Activated T-helper 2 cell treated with anti-CD3 and anti-CD28 coated beads, Interferon-gamma antibody, Interleukin-2, Interleukin-4, amounts not matched to agents 10 μg/mL and 5 μg/mL and 100 μg/mL, durations not matched to agents 14 hours and 24 hours and 36 hours (primary cell): Measurements from ENCODE around the gene LYPD5. TPM values are rescaled to one million over a fixed set of nuclear protein-coding genes. Genes with fewer than 3 reads are reported as not detected.
"Not testable (repeated sequence)": the region's sequence is repeated elsewhere in the genome, so short reads cannot be mapped to it uniquely, and the experiment has no call there.

Source experiments
- DNase-seq: peaks from one replicate; pipeline ENCODE4 v3.0.0; 2021; ENCODE audit warnings: low spot score
- H3K27ac Mint-ChIP-seq: one replicate; pipeline ENCODE4 v1.8.0; 2021; ENCODE audit warnings: mixed read lengths
- H3K27me3 Mint-ChIP-seq: one replicate; pipeline ENCODE4 v1.8.0; 2021; ENCODE audit warnings: low read depth, mixed read lengths
- H3K36me3 Mint-ChIP-seq: one replicate; pipeline ENCODE4 v1.8.0; 2021; ENCODE audit warnings: low read depth, mixed read lengths
- H3K4me1 Mint-ChIP-seq: one replicate; pipeline ENCODE4 v1.8.0; 2021; ENCODE audit warnings: low read depth, mixed read lengths
- H3K4me3 Mint-ChIP-seq: one replicate; pipeline ENCODE4 v1.8.0; 2021; ENCODE audit warnings: low read depth, mild to moderate bottlenecking, moderate library complexity, mixed read lengths
- H3K9me3 Mint-ChIP-seq: one replicate; pipeline ENCODE4 v1.8.0; 2021; ENCODE audit warnings: mixed read lengths
- intact Hi-C: fragments of 100-400 bp; cut with micrococcal nuclease; formaldehyde crosslinking; loops from one replicate; pipeline ENCODE4 v1.15.1; 2023
- total RNA-seq: library from RNA; stranded (reverse); gene quantifications from 2 replicates; pipeline ENCODE4 v1.2.3, GENCODE V29; 2022

Gene LYPD5, protein sequence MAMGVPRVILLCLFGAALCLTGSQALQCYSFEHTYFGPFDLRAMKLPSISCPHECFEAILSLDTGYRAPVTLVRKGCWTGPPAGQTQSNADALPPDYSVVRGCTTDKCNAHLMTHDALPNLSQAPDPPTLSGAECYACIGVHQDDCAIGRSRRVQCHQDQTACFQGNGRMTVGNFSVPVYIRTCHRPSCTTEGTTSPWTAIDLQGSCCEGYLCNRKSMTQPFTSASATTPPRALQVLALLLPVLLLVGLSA
- total RNA-seq: 0.14 and 0.41 TPM in 2 replicates

DNA sequence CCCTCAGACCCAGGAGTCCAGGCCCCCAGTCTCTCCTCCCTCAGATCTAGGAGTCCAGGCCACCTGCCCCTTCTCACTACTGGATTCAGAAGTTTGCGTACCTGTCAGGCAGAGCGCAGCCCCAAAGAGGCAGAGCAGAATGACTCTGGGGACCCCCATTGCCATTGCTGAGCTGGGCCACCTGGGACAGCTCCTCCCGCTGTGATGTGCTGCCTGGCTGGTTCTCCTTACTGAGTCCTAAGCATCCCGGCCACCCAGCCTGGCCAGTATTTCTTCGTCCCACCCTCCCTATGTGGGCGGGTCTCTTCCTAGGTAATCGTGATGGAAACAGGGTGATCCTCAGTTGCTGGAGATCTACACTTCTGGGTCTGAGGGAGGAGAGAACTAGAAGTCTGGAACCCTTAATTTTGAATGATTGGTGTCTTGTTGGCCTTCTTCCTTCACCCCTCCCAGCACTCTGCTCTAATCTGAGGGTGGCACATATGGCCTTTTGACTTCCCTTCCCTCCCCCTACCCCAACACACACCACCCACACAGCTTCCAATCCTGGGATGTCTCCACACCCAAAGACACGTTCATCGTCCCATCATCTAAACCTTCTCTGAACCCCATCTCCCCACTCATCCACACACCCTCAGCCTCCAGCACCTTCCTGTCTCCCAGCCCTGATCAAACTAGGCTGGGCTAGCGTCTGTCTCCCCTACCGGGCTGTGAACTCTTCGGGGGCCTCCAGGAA, at the start of gene LYPD5:
Gene LYPD5 (minus strand): TSS at position 232 of the 736 bp plus-strand sequence. CDS start 67 bp downstream, at position 165.
- intact Hi-C loops: no loop called here
- H3K4me1 Mint-ChIP-seq: peaks cover 8% of the 10 kb centered on the region
- H3K4me3 Mint-ChIP-seq: no peak within 1 kb of the TSS
- peaks cover 14% of the 10 kb centered on the region for H3K27me3 Mint-ChIP-seq
- no peaks in the 10 kb centered on the region for H3K36me3 Mint-ChIP-seq
- no peak within 1 kb of the TSS for H3K27ac Mint-ChIP-seq
- no peak for DNase-seq
- no peaks in the 10 kb centered on the region for H3K9me3 Mint-ChIP-seq

DNA sequence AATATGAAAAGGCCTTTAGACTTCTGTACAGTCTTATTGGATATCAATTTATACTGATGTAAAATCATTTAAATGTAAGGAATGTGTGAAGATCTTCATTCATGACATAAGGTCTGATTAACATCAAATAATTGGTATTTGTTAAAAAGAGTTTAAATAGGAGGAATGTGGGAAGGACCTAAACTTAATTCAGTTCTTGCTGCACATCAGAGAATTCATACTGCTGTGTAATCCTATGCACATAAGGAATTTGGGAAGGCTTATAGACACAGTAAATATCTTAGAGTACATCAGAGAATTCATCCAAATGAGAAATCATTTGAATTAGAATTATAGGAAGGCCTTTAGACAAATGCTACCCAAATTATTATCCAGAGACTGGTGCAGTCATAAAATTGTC, 46.6 kb upstream of the LYPD5 start:
- Mint-ChIP-seq H3K4me1 (no peaks in the 10 kb centered on the region), H3K4me3 (no peak overlapping the region), H3K27ac (no peak overlapping the region), H3K9me3 (peaks cover 69% of the 10 kb centered on the region), H3K27me3 (no peaks in the 10 kb centered on the region), H3K36me3 (peaks cover 35% of the 10 kb centered on the region)
- intact Hi-C loops: no loop called here
- no peak for DNase-seq

- Mint-ChIP-seq H3K9me3 (peaks cover 71% of the 10 kb centered on the region), H3K27ac (no peak overlapping the region), H3K4me1 (no peaks in the 10 kb centered on the region), H3K4me3 (no peak overlapping the region), H3K36me3 (peaks cover 38% of the 10 kb centered on the region), H3K27me3 (no peaks in the 10 kb centered on the region)
- DNase-seq: no peak
- intact Hi-C loops: no loop called here
Observed at GRCh38 chr19:43847884-43848283, 45.6 kb upstream of the LYPD5 start.

DNA sequence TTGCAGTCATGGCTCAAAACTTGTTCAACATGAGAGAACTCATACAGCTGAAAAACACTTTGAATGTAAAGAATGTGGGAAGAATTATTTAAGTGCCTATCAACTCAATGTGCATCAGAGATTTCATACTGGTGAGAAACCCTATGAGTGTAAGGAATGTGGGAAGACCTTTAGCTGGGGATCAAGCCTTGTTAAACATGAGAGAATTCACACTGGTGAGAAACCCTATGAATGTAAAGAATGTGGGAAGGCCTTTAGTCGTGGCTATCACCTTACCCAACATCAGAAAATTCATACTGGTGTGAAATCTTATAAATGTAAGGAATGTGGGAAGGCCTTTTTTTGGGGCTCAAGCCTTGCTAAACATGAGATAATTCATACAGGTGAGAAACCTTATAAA, 45.0 kb upstream of the LYPD5 start:
- Mint-ChIP-seq H3K4me3 (no peak overlapping the region), H3K36me3 (peaks cover 43% of the 10 kb centered on the region), H3K27me3 (no peaks in the 10 kb centered on the region), H3K4me1 (no peaks in the 10 kb centered on the region), H3K9me3 (peaks cover 69% of the 10 kb centered on the region), H3K27ac (no peak overlapping the region)
- no peak for DNase-seq
- intact Hi-C loops: no loop called here

- DNase-seq: no peak
- no peaks in the 10 kb centered on the region for H3K27me3 Mint-ChIP-seq
- H3K4me1 Mint-ChIP-seq: no peaks in the 10 kb centered on the region
- H3K4me3 Mint-ChIP-seq: no peak overlapping the region
- peaks cover 68% of the 10 kb centered on the region for H3K36me3 Mint-ChIP-seq
- no peak overlapping the region for H3K27ac Mint-ChIP-seq
- intact Hi-C loops: no loop called here
- peaks cover 66% of the 10 kb centered on the region for H3K9me3 Mint-ChIP-seq
Observed at GRCh38 chr19:43842007-43842406, 39.8 kb upstream of the LYPD5 start.

DNA sequence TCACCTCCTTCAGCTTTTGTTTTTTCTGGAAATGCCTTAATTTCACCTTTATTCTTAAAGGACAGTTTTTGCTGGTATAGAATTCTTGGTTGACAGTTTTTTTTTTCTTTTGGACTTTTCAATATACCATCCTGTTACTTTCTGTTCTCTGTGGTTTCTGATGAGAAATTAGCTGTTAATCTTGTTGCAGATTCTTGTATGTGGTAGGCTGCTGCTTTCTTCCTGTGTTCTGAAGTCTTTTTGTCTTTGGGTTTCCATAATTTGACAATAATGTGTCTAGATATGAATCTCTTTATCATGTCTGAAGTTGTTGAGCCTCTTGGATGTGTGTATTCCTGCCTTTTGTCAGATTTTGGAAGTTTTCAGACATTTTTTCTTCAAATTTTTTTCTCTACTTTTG, 36.9 kb upstream of the LYPD5 start:
- intact Hi-C loops: no loop called here
- Mint-ChIP-seq H3K36me3 (peaks cover 73% of the 10 kb centered on the region), H3K4me1 (no peaks in the 10 kb centered on the region), H3K9me3 (peaks cover 66% of the 10 kb centered on the region), H3K4me3 (no peak overlapping the region), H3K27ac (no peak overlapping the region), H3K27me3 (no peaks in the 10 kb centered on the region)
- DNase-seq: no peak

DNA sequence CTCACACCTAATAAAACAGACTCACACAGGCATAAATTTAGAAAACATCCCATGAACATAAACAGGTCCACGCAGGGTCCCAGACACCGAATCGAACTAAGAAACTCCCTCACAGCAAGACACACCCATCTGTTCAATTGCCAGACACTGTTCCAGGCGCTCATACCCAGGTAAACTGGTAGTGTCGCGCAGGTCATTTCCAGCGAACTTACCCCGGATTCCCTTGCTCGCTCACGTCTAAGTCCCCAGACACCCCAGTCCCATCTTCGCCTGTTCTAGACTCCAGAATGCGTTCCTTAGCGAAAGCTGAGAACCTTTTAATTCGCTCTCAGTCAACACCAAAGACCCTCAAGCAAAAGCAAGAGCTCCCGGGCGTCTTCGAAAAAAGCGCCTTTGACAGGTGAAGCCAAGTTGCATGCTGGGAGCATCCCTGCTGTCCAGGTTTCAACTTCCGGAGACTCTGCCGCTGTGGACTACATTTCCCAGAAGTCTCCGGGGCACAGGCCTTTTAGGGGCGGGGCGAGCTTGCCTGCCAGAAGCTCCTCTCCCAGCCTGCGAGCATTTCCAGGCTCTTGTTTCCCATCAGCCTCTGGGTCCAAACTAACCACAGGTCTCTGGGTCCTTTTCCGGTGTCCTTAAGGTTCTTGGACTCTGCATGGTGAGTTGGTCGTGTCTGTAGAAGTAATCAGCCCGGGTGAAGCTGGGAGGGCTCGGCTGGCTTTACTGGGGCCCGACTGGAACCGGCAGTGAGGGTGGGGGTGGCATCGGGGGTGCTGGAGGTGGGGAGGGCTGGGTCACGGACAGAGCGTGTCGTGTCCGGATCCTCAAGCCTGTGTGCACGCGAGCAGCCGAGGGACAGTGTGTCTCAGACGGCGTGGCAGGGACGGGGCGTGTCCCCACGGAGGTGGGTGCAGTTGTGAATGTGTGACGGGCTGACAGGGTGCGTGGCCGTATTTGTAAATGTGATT, 24.8 kb upstream of the LYPD5 start, which contains the start of gene ZNF283:
Gene ZNF283 (plus strand): TSS at position 535 of the 968 bp plus-strand sequence. CDS start 6,184 bp downstream, outside the sequence.
- peak; percentile 74 for DNase-seq
- peak within 1 kb of the TSS; percentile 54 for H3K27ac Mint-ChIP-seq
- peaks cover 17% of the 10 kb centered on the region for H3K4me1 Mint-ChIP-seq
- peak within 1 kb of the TSS; percentile 88 for H3K4me3 Mint-ChIP-seq
- peaks cover 48% of the 10 kb centered on the region for H3K9me3 Mint-ChIP-seq
- H3K36me3 Mint-ChIP-seq: peaks cover 33% of the 10 kb centered on the region
- peaks cover 1% of the 10 kb centered on the region for H3K27me3 Mint-ChIP-seq
- intact Hi-C loops: loop anchor here (1.0 to 5.0 kb wide), 3 partner anchors 75 to 673 kb away; partner anchors contain the start of genes ZNF180 and ZNF45

DNA sequence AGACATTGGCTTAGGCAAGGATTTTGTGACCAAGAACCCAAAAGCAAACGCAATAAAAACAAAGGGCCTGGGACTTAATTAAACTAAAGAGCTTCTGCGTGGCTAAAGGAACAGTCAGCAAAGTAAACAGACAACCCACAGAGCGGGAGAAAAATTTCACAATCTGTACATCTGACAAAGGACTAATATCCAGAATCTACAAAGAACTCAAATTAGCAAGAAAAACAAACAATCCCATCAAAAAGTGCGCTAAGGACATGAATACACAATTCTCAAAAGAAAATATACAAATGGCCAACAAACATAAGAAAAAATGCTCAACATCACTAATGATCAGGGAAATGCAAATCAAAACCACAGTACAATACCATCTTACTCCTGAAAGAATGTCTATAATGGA, 22.3 kb upstream of the LYPD5 start:
- DNase-seq, H3K27ac Mint-ChIP-seq, H3K4me3 Mint-ChIP-seq, intact Hi-C loops: not testable (repeated sequence)
- peaks cover 56% of the 10 kb centered on the region for H3K9me3 Mint-ChIP-seq
- peaks cover 24% of the 10 kb centered on the region for H3K36me3 Mint-ChIP-seq
- peaks cover 19% of the 10 kb centered on the region for H3K27me3 Mint-ChIP-seq
- H3K4me1 Mint-ChIP-seq: peaks cover 26% of the 10 kb centered on the region

DNA sequence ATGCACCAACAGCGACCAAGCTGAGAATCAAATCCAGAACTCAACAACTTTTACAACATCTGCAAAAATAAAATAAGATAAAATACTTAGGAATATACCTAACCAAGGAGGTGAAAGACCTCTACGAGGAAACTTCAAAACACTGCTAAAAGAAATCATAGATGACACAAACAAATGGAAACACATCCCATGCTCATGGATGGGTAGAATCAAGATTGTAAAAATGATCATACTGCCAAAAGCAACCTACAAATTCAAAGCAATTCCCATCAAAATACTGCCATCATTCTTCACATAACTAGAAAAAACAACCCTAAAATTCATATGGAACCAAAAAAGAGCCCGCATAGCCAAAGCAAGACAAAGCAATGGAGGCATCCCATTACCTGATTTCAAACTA, 21.6 kb upstream of the LYPD5 start:
- Mint-ChIP-seq H3K36me3 (peaks cover 19% of the 10 kb centered on the region), H3K9me3 (peaks cover 56% of the 10 kb centered on the region), H3K27me3 (peaks cover 19% of the 10 kb centered on the region), H3K4me1 (peaks cover 26% of the 10 kb centered on the region)
- DNase-seq, intact Hi-C loops, H3K27ac Mint-ChIP-seq, H3K4me3 Mint-ChIP-seq: not testable (repeated sequence)

DNA sequence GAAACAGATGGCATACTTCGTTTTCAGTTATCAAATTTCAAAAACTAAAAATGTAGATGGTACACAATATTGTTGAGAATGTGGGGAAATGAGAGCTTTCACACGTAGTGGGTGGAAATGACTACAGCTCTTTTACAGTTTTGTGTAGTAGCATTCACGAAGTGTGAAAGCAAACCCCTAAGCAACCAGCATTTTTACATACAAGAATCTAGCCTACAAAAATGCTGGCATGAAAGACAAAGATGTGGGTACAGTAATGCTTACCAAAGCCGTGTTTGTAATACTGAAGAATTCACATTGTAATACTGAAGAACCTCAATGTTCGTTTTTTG, 18.6 kb upstream of the LYPD5 start:
- DNase-seq: no peak
- H3K36me3 Mint-ChIP-seq: peaks cover 8% of the 10 kb centered on the region
- no peak overlapping the region for H3K27ac Mint-ChIP-seq
- intact Hi-C loops: no loop called here
- peaks cover 19% of the 10 kb centered on the region for H3K27me3 Mint-ChIP-seq
- H3K4me1 Mint-ChIP-seq: peaks cover 10% of the 10 kb centered on the region
- H3K9me3 Mint-ChIP-seq: peaks cover 52% of the 10 kb centered on the region
- peak overlapping the region; percentile 82 for H3K4me3 Mint-ChIP-seq

GRCh38 chr19:43820098-43820883, 18.0 kb upstream of the LYPD5 start:
- Mint-ChIP-seq H3K9me3 (peaks cover 47% of the 10 kb centered on the region), H3K4me3 (peak overlapping the region; percentile 82), H3K4me1 (peaks cover 9% of the 10 kb centered on the region), H3K36me3 (peaks cover 8% of the 10 kb centered on the region), H3K27ac (no peak overlapping the region), H3K27me3 (peaks cover 19% of the 10 kb centered on the region)
- intact Hi-C loops: no loop called here
- no peak for DNase-seq

DNA sequence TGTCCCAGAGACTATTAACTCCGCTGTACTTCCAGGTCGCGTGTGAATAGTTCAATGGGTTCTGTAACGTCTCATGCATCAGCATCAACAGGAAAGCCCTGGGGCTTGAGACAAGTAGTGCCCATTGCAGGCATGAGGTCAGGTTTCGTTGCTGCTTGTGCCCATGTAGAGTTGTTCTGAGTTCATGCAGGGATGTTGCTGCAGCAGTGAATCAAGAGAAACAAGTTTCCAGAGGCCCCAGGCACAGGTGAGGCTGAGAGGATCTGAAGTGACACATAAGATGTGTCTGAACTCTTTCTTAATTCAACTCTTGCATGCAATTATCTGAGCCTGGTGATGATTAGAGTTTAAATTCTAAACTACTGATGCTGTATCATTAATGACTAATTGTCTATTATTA, 16.3 kb upstream of the LYPD5 start:
- Mint-ChIP-seq H3K4me1 (peaks cover 9% of the 10 kb centered on the region), H3K36me3 (peaks cover 8% of the 10 kb centered on the region), H3K27ac (no peak overlapping the region), H3K27me3 (peaks cover 19% of the 10 kb centered on the region), H3K4me3 (no peak overlapping the region), H3K9me3 (peaks cover 34% of the 10 kb centered on the region)
- intact Hi-C loops: no loop called here
- DNase-seq: no peak
